ENCODE results near the gene RASA2.

GRCh38 chr3:141619450-141619849 is 132.6 kb downstream of the RASA2 start:
- TF ChIP-seq REST (IDR thresholded peaks at IDR 0.05; ENCODE audit: low read depth, low read length) (no peak), CTCF (IDR thresholded peaks at IDR 0.05) (no peak), RAD21 (IDR thresholded peaks at IDR 0.05; ENCODE audit: low read length) (no peak), SMC3 (IDR thresholded peaks at IDR 0.05; ENCODE audit: low read depth, low read length) (no peak), SIN3A (IDR thresholded peaks at IDR 0.05; ENCODE audit: borderline replicate concordance, low read depth, low read length) (no peak), EP300 (IDR thresholded peaks at IDR 0.05; ENCODE audit: borderline replicate concordance in 1 of 2, low read depth in 1 of 2, low read length in 1 of 2) (no peak), JUND (IDR thresholded peaks at IDR 0.05) (no peak), TCF12 (IDR thresholded peaks at IDR 0.05) (no peak), POLR2AphosphoS5 (IDR thresholded peaks at IDR 0.05; ENCODE audit: low read depth, low read length) (no peak), TAF1 (IDR thresholded peaks at IDR 0.05; ENCODE audit: borderline replicate concordance, low read depth, low read length) (no peak), USF2 (IDR thresholded peaks at IDR 0.05; ENCODE audit: borderline replicate concordance, low read depth, low read length) (no peak), MXI1 (IDR thresholded peaks at IDR 0.05; ENCODE audit: low read depth, low read length) (no peak), EZH2phosphoT487 (IDR thresholded peaks at IDR 0.05; ENCODE audit: borderline replicate concordance, low read depth) (no peak), CHD2 (IDR thresholded peaks at IDR 0.05; ENCODE audit: low read length, partially characterized antibody) (no peak)
